GM12801 (cell line): ENCODE results near the gene TBX5.

ENCODE experiments used
- TF ChIP-seq, protein P1 (sequence below): IDR thresholded peaks from one replicate; pipeline ENCODE4 v1.5.1; 2011; ENCODE audit warnings: control low read depth; ENCODE audit not compliant: insufficient read length; ENCODE audit errors: extremely low read depth

TBX5 gene

DNA sequence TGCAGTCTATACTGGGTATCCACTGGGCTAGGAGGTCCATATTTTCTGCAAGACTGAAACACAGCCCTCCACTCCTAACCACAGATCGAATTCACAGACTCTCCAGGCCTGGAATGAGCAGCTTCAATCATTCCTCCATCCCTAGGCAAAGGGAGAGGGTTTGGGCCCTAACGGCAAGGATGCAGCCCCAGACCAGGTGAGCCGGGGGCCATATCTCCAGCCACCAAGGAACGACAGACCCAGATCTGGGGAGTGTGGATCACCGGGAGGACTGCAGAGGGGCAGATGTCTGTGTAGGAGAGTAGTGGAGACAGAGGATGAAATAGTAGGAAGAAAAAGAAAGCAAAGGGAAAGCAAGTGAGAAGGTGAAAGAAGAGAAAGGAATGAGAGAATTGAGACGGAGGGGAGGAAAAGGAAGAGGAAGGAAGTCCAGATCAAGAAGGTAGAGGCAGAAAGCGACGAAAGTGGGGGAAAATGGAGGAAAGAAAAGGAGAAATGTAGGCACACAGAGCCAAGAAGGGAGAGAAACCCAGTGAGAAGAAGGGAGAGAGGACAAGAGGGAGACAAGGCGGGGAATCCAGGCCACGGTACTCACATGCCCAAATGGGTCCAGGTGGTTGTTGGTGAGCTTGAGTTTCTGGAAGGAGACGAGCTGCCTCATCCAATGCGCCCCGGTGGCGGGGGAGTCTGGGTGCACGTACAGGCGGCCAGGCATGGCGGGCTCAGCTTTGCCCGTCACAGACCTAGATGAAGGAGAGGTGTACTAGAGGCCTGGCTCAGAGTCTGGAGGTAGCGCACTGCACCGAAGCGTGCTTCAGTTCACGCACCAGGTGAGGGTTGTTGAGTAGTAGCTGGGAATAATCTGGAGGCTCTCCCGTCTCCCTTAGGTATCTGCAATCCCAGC, 7.7 kb downstream of the TBX5 start:
- TF ChIP-seq, protein P1, sequence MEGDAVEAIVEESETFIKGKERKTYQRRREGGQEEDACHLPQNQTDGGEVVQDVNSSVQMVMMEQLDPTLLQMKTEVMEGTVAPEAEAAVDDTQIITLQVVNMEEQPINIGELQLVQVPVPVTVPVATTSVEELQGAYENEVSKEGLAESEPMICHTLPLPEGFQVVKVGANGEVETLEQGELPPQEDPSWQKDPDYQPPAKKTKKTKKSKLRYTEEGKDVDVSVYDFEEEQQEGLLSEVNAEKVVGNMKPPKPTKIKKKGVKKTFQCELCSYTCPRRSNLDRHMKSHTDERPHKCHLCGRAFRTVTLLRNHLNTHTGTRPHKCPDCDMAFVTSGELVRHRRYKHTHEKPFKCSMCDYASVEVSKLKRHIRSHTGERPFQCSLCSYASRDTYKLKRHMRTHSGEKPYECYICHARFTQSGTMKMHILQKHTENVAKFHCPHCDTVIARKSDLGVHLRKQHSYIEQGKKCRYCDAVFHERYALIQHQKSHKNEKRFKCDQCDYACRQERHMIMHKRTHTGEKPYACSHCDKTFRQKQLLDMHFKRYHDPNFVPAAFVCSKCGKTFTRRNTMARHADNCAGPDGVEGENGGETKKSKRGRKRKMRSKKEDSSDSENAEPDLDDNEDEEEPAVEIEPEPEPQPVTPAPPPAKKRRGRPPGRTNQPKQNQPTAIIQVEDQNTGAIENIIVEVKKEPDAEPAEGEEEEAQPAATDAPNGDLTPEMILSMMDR: no peak

DNA sequence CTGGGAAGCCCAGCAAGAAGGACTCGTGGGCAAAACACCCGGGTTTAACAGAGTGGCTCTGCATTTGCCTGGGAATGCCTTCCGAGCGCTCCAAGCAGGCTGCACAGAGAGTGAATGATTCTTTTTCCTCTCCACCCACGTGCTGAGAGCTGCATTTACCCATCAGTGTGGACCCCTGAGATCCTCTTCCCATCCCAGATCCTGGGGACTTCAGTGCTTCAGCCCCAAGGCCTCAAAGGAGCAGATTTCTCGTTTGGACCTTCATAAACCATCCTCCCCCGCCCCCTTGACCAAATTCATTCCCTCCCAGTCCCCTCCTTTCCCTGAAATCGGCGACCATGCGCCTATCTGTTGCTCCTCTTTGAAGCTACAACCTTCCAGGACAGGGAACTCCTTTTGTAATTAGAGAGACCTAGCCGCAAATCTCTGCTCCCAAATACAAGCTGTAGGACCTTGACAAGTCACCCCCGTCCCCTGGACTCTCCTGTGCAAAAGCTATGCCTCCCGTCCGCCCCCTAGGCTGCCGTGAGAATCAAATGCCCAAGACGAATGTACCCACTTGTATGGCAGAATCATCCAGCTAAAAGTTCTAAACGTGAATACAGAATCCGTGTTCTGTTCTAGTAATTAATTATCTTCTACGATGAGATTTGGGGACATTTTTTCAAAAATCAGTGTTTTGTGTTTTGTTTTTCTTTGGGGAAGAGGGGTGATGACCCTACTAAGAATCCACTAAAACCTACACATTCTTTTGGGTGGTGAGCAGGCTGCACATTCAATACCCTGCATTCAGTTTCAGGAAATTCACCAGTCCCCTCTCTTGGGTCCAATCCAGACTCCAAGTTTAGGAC, 8.8 kb downstream of the TBX5 start:
- TF ChIP-seq, protein P1: no peak

DNA sequence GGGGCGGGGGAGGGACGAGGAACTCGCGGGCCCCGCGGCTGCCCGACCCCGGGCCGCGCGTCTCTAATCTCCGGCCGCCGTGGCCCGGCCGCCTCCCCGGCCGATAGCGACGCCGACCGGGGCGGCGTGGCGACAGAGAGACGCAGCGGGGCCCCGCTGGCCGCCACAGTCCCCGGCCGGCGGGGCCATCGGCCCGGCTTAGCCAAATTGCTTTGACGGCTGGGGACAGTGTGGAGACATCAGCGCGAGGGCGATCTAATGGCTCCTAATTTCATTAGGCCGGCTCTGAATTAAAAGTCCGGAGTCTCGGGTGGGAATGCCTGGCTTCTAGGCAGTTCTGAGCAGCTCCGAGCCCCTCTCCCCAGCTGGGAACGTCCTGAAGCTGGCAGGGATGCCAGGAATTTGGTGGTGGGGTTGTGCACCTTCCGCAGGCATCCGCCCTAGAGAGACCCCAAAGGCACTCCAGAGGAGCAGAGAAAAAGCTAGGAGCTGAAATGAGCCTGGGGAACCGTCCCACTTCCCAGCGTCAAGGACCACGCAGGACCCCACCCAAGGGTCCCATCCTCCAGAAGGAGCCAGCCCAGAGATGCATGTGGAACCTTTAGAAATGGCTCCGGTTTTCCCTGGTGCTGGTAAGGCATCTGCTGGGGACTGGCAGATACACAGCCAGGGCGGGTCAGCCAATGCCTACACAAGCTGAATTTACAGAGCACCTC, 9.6 kb downstream of the TBX5 start:
- TF ChIP-seq, protein P1: no peak

DNA sequence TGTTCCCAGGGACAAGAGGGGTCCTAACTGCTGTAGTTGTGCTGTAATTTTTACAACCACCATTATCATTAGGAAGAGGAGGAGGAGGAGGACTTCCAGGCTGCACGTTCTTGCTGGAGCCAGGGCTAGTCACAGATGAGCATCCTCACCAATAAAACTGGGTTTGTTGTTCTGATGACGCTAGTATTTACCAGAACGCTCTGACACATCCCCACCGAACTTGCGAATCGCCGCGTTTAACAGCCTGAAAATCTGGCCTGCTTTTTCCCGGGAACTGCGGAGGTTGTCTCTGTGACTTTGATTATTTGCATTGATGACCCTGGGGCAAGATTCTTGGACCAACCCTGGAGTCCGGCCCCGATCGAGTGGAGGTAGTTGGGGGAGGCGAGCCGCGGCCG, 10.2 kb downstream of the TBX5 start:
- TF ChIP-seq, protein P1: no peak

DNA sequence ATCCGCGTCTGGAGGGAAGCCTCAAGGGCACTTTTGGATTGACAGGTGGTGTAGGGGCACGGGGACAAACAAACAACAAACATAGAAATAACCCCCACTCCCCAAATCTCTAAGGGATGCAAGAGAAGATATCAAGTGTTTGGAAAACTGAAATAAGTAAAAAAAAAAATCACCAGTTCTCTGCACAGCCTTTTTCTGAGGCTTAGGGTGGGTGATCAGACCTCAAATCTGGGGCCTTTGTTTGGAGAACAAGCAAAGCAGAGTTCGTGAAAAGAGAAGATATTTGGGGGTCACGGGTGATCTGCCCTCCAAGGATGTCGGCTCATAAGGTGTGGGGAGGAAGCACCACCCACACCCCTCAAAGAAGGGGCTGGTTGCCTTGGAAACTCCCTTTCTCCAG, 10.7 kb downstream of the TBX5 start:
- TF ChIP-seq, protein P1: no peak

DNA sequence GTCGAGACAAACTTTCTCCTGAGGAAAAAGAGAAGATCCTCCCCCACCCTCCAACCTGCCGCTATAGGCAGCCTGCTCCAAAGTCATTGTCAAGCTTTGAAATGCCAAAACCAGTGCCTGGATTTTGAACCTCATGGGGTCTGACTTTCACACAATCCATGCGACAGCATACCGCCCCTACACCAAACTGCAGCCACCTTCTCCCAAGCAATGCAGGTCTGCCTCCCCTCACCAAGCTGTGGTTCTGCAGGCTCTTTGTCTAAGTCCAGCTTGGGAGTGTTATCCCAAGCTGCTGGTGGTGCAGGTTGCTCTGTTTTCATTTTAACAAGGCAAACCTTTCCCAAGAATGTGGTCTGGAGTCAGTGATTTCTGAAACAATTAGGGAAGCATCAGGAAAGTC, 12.4 kb downstream of the TBX5 start:
- TF ChIP-seq, protein P1: no peak

DNA sequence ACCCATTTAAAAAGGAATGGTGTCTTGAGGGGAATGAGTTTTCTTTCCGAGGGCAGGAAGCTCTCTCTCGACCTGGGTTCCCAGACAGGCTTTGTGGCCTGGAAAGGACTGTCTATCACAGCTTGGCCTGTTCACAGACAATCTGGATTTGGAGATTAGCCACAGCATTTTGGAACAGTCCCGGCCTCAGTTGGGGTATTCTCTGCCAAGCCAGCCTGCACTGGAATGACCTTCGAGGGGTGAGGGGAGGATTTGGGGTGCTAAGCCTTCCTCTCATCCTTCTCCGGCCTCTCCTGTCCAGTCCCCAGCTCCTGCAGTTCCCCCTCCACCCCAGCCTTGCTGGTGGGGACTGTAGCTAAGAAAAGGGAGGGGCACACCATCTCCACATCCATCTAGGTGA, 13.0 kb downstream of the TBX5 start:
- TF ChIP-seq, protein P1: no peak
